HEK293T (cell line): Measurements from ENCODE around the gene CPT1B.

ENCODE experiments used
- ARNT ChIP-seq: fragments of 450-650 bp; IDR thresholded peaks from 2 replicates; pipeline ENCODE4 v1.6.1; 2017; ENCODE audit warnings: mild to moderate bottlenecking
- FOXA1 ChIP-seq: fragments of 450-650 bp; IDR thresholded peaks from 2 replicates; pipeline ENCODE4 v1.6.1; 2016; ENCODE audit warnings: mild to moderate bottlenecking
- FOXM1 ChIP-seq: fragments of 450-650 bp; IDR thresholded peaks from 2 replicates; pipeline ENCODE4 v1.6.1; 2017; ENCODE audit warnings: mild to moderate bottlenecking, borderline replicate concordance
- HDGF ChIP-seq: fragments of 450-650 bp; IDR thresholded peaks from 2 replicates; pipeline ENCODE4 v1.6.1; 2017; ENCODE audit warnings: antibody characterized with exemption, borderline replicate concordance
- L3MBTL2 ChIP-seq: fragments of 450-650 bp; conservative IDR thresholded peaks from 2 replicates; pipeline ENCODE4 v1.6.1; 2016; ENCODE audit warnings: mild to moderate bottlenecking
- LEF1 ChIP-seq: fragments of 450-650 bp; IDR thresholded peaks from 2 replicates; pipeline ENCODE4 v1.6.1; 2017; ENCODE audit warnings: mild to moderate bottlenecking, borderline replicate concordance
- PKNOX1 ChIP-seq: fragments of 450-650 bp; IDR thresholded peaks from 2 replicates; pipeline ENCODE4 v1.6.1; 2016
- SUZ12 ChIP-seq: fragments of 450-650 bp; IDR thresholded peaks from 2 replicates; pipeline ENCODE4 v1.6.1; 2016; ENCODE audit warnings: mild to moderate bottlenecking
- TARDBP ChIP-seq: fragments of 450-650 bp; IDR thresholded peaks from 2 replicates; pipeline ENCODE4 v1.6.1; 2016

DNA sequence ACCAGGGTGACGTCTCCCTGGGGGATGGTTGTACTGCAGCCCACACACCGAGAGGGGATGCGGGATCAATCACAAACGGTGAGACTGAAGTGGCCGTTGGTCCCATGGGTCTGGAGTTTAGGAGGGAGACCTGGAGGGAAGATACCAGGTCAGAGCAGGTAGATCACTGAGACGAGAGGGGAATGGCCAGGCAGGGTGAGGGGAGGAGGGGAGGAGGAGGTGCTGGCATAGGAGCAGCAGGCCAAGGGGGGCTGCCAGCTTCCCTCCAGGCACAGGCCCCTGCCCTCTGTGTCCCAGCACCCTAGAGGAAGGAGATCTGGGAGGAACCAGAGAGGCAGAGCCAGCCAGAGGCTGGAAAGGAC lies 29.4 kb upstream of the CPT1B start:
- TF ChIP-seq TARDBP (no peak), SUZ12 (no peak), PKNOX1 (no peak), LEF1 (no peak), FOXA1 (no peak), ARNT (no peak), HDGF (no peak), FOXM1 (no peak), L3MBTL2 (no peak)
